C4-2B (cell line): ENCODE measurements around the gene OR2F2.

Experiments used
- H3K27ac ChIP-seq: fragments of 450-650 bp; 2 replicates; pipeline ENCODE4 v1.5.1; 2017
- CTCF ChIP-seq: fragments of 450-650 bp; conservative IDR thresholded peaks from 2 replicates; pipeline ENCODE4 v1.5.1; 2017; ENCODE audit warnings: mild to moderate bottlenecking
- ZFX ChIP-seq: fragments of 450-650 bp; IDR thresholded peaks from 2 replicates; pipeline ENCODE4 v1.6.1; 2017

The OR2F2 gene

GRCh38 chr7:143934526-143935325 is at the start of gene OR2F2:
Gene OR2F2, plus strand, starts transcription at chr7:143935233. Its CDS starts 0 bp downstream, at chr7:143935233.
- H3K27ac ChIP-seq, result no peak within 1 kb of the TSS
- TF ChIP-seq ZFX, result no peak
- no peak for TF ChIP-seq CTCF

- no peak for TF ChIP-seq ZFX
- TF ChIP-seq CTCF, result no peak
- H3K27ac ChIP-seq, result no peak overlapping the region
These were observed 49.1 kb upstream of the OR2F2 start for GRCh38 chr7:143885951-143886350.

GRCh38 chr7:143886826-143887477 is 48.1 kb upstream of the OR2F2 start:
- H3K27ac ChIP-seq, result peak overlapping the region; percentile 22; the same call in 1 of the 2 replicates
- TF ChIP-seq CTCF (no peak), ZFX (no peak)

- no peak overlapping the region for H3K27ac ChIP-seq
- TF ChIP-seq CTCF (no peak), ZFX (no peak)
These were observed 46.0 kb upstream of the OR2F2 start for GRCh38 chr7:143889068-143889467.

- no peak overlapping the region for H3K27ac ChIP-seq
- TF ChIP-seq CTCF (no peak), ZFX (no peak)
These were observed 44.5 kb upstream of the OR2F2 start for GRCh38 chr7:143890558-143890957.

GRCh38 chr7:143891457-143891856 is 43.6 kb upstream of the OR2F2 start:
- H3K27ac ChIP-seq, result no peak overlapping the region
- no peak for TF ChIP-seq CTCF
- no peak for TF ChIP-seq ZFX
